HG03520 (cell line): ENCODE data around the gene FXR1.
"Not testable (repeated sequence)": the region's sequence is repeated elsewhere in the genome, so short reads cannot be mapped to it uniquely, and the experiment has no call there.

Experiments
- ATAC-seq: cut with Tn5 transposase; IDR thresholded peaks from one replicate; pipeline ENCODE4 v1.9.1; 2021; ENCODE audit warnings: mild to moderate bottlenecking, moderate library complexity; ENCODE audit not compliant: unreplicated experiment

FXR1 gene

GRCh38 chr3:181003469-181003868 lies 91.0 kb downstream of the FXR1 start:
- ATAC-seq = not testable (repeated sequence)

GRCh38 chr3:181006541-181006940 lies 94.1 kb downstream of the FXR1 start:
- no peak for ATAC-seq

GRCh38 chr3:181007262-181007661 lies 94.8 kb downstream of the FXR1 start:
- no peak for ATAC-seq

GRCh38 chr3:181008796-181009195 lies 96.3 kb downstream of the FXR1 start:
- ATAC-seq = no peak

- no peak for ATAC-seq
These were observed 96.8 kb downstream of the FXR1 start for GRCh38 chr3:181009225-181009624.

GRCh38 chr3:181017690-181018089 lies 105.2 kb downstream of the FXR1 start:
- ATAC-seq = no peak

- no peak for ATAC-seq
These were observed 112.7 kb downstream of the FXR1 start for GRCh38 chr3:181025204-181025603.

GRCh38 chr3:181030948-181031347 lies 118.5 kb downstream of the FXR1 start:
- no peak for ATAC-seq
